Common myeloid progenitor, CD34-positive (primary cell): Measurements from ENCODE around the gene LIPC.

Experiments
- CTCF ChIA-PET: fragments of 350-600 bp; sonication (Branson Sonifier 250); formaldehyde crosslinking; loops from one replicate; lab custom pipeline; 2021; ENCODE audit warnings: antibody characterized with exemption; lab: Charles Lee
- POLR2A ChIA-PET: fragments of 350-600 bp; sonication (Branson Sonifier 250); formaldehyde crosslinking; loops from one replicate; lab custom pipeline; 2021; ENCODE audit warnings: antibody characterized with exemption; lab: Charles Lee
- DNase-seq, 3 donors: peaks; one replicate each; pipeline versions ENCODE4 v3.0.0 to v3.0.0-alpha.2; 2013
- H3K27ac ChIP-seq, 2 experiments: 1 replicate in 1 of 2; 2 replicates in 1 of 2; pipeline ENCODE4 v1.7.0; 2013; ENCODE audit warnings: inconsistent platforms in 2 of 2, low read length in 2 of 2, mild to moderate bottlenecking in 2 of 2, low read depth in 1 of 2, moderate library complexity in 1 of 2; ENCODE audit not compliant: severe bottlenecking in 2 of 2, insufficient read depth in 1 of 2, poor library complexity in 1 of 2
- H3K27me3 ChIP-seq, 5 experiments: replicated peaks in 2 of 5; 1 replicate in 3 of 5; 2 replicates in 2 of 5; pipeline versions ENCODE4 v1.6.1 to v1.7.0; 2013; ENCODE audit warnings: low read length in 4 of 5, mild to moderate bottlenecking in 2 of 5, moderate library complexity in 2 of 5, inconsistent platforms in 1 of 5; ENCODE audit not compliant: insufficient read depth in 5 of 5, control insufficient read depth in 4 of 5
- H3K36me3 ChIP-seq, 4 experiments: 1 replicate in 2 of 4; 2 replicates in 2 of 4; pipeline versions ENCODE4 v1.6.1 to v1.7.0; 2013; ENCODE audit warnings: low read length in 3 of 4, control low read depth in 1 of 4, mild to moderate bottlenecking in 1 of 4; ENCODE audit not compliant: control insufficient read depth in 4 of 4, insufficient read depth in 4 of 4
- H3K4me1 ChIP-seq, 4 experiments: 1 replicate in 3 of 4; 2 replicates in 1 of 4; pipeline versions ENCODE4 v1.6.1 to v1.7.1; 2013; ENCODE audit warnings: low read length in 3 of 4, mild to moderate bottlenecking in 3 of 4, control low read depth in 1 of 4, inconsistent platforms in 1 of 4, moderate library complexity in 1 of 4; ENCODE audit not compliant: control insufficient read depth in 4 of 4, insufficient read depth in 4 of 4; ENCODE audit errors: control extremely low read depth in 1 of 4
- H3K4me3 ChIP-seq, 7 experiments: 1 replicate in 4 of 7; 2 replicates in 3 of 7; pipeline versions ENCODE4 v1.5.1 to v1.7.0; 2013; ENCODE audit warnings: mild to moderate bottlenecking in 7 of 7, low read length in 6 of 7, moderate library complexity in 6 of 7, inconsistent platforms in 2 of 7, low read depth in 2 of 7, control low read depth in 1 of 7; ENCODE audit not compliant: insufficient read depth in 4 of 7, control insufficient read depth in 1 of 7; ENCODE audit errors: extremely low read depth in 1 of 7
- H3K9me3 ChIP-seq, 5 experiments: 1 replicate in 4 of 5; 2 replicates in 1 of 5; pipeline versions ENCODE4 v1.6.1 to v1.7.1; 2013; ENCODE audit warnings: low read length in 4 of 5, mild to moderate bottlenecking in 2 of 5, inconsistent platforms in 1 of 5, low read depth in 1 of 5, moderate library complexity in 1 of 5; ENCODE audit not compliant: control insufficient read depth in 4 of 5, insufficient read depth in 2 of 5; ENCODE audit errors: control extremely low read depth in 1 of 5
- WGBS: methylation state at CpG from one replicate; pipeline ENCODE4 v1.1.5; 2013; ENCODE audit not compliant: insufficient coverage; 5-methylcytosine and 5-hydroxymethylcytosine counted together

LIPC gene

GRCh38 chr15:58564981-58565380 lies 133.2 kb downstream of the LIPC start:
- Histone ChIP-seq H3K4me3 (no peak overlapping the region), H3K9me3 (no peaks in the 10 kb centered on the region), H3K27ac (no peak overlapping the region), H3K4me1 (peaks cover 0 to 6% (median 3%) of the 10 kb centered on the region in 4 experiments), H3K36me3 (no peaks in the 10 kb centered on the region), H3K27me3 (peaks cover 0 to 2% (median 0%) of the 10 kb centered on the region in 5 experiments)
- no peak for DNase-seq
- WGBS, result 97% methylated on average over 5 of the region's 6 CpGs
- ChIA-PET CTCF (interaction anchor here (0.7 kb wide), 1 partner anchor 56 kb away, joined by 3 read pairs; no protein-coding TSS in a partner anchor), POLR2A (interaction anchor here (0.7 kb wide), 1 partner anchor 233 kb away, joined by 4 read pairs; no protein-coding TSS in a partner anchor)

GRCh38 chr15:58565619-58566018 lies 133.8 kb downstream of the LIPC start:
- Histone ChIP-seq H3K4me3 (no peak overlapping the region), H3K9me3 (no peaks in the 10 kb centered on the region), H3K27me3 (peaks cover 0 to 2% (median 0%) of the 10 kb centered on the region in 5 experiments), H3K36me3 (no peaks in the 10 kb centered on the region), H3K4me1 (peaks cover 0 to 6% (median 3%) of the 10 kb centered on the region in 4 experiments), H3K27ac (no peak overlapping the region)
- no peak for DNase-seq
- WGBS, result 67% methylated on average over 3 of the region's 4 CpGs
- CTCF ChIA-PET, result interaction anchor here (0.7 kb wide), 1 partner anchor 57 kb away, joined by 3 read pairs; no protein-coding TSS in a partner anchor
- POLR2A ChIA-PET, result interaction anchor here (0.7 kb wide), 1 partner anchor 234 kb away, joined by 4 read pairs; no protein-coding TSS in a partner anchor

GRCh38 chr15:58566029-58566428 lies 134.2 kb downstream of the LIPC start:
- no peak overlapping the region for H3K4me3 ChIP-seq
- CTCF ChIA-PET, result no interaction called here
- peaks cover 0 to 2% (median 0%) of the 10 kb centered on the region in 5 experiments for H3K27me3 ChIP-seq
- POLR2A ChIA-PET, result no interaction called here
- DNase-seq, result no peak
- H3K27ac ChIP-seq, result no peak overlapping the region
- H3K4me1 ChIP-seq, result peaks cover 0 to 6% (median 3%) of the 10 kb centered on the region in 4 experiments
- no peaks in the 10 kb centered on the region for H3K36me3 ChIP-seq
- no peaks in the 10 kb centered on the region for H3K9me3 ChIP-seq
- WGBS, result 95% methylated on average over 5 of the region's 6 CpGs

GRCh38 chr15:58568157-58568571 lies 136.4 kb downstream of the LIPC start:
- DNase-seq, result peak in 2 of 3 donors; percentile 52 to 57
- H3K4me3 ChIP-seq, result no peak overlapping the region
- H3K27me3 ChIP-seq, result no peaks in the 10 kb centered on the region
- 0% methylated on average over 2 of the region's 2 CpGs for WGBS
- CTCF ChIA-PET, result no interaction called here
- H3K27ac ChIP-seq, result peak overlapping the region in 1 of 2 experiments; percentile 3
- no peaks in the 10 kb centered on the region for H3K9me3 ChIP-seq
- POLR2A ChIA-PET, result no interaction called here
- no peaks in the 10 kb centered on the region for H3K36me3 ChIP-seq
- H3K4me1 ChIP-seq, result peaks cover 0 to 6% (median 3%) of the 10 kb centered on the region in 4 experiments

GRCh38 chr15:58569455-58569854 lies 137.7 kb downstream of the LIPC start:
- Histone ChIP-seq H3K4me1 (peaks cover 0 to 6% (median 3%) of the 10 kb centered on the region in 4 experiments), H3K27ac (no peak overlapping the region), H3K4me3 (no peak overlapping the region), H3K9me3 (no peaks in the 10 kb centered on the region), H3K36me3 (no peaks in the 10 kb centered on the region), H3K27me3 (no peaks in the 10 kb centered on the region)
- no peak for DNase-seq
- 100% methylated on average over 1 of the region's 1 CpG for WGBS
- ChIA-PET CTCF (no interaction called here), POLR2A (no interaction called here)

- Histone ChIP-seq H3K27ac (no peak overlapping the region), H3K4me3 (no peak overlapping the region), H3K4me1 (peaks cover 0 to 6% (median 3%) of the 10 kb centered on the region in 4 experiments), H3K27me3 (no peaks in the 10 kb centered on the region), H3K9me3 (no peaks in the 10 kb centered on the region), H3K36me3 (no peaks in the 10 kb centered on the region)
- no peak for DNase-seq
- ChIA-PET CTCF (no interaction called here), POLR2A (no interaction called here)
- WGBS, result 100% methylated on average over 6 of the region's 6 CpGs
These were observed 139.7 kb downstream of the LIPC start for GRCh38 chr15:58571491-58571890.

GRCh38 chr15:58572521-58572920 lies 140.7 kb downstream of the LIPC start:
- H3K9me3 ChIP-seq, result no peaks in the 10 kb centered on the region
- WGBS, result 100% methylated on average over 4 of the region's 4 CpGs
- POLR2A ChIA-PET, result no interaction called here
- no peaks in the 10 kb centered on the region for H3K36me3 ChIP-seq
- H3K27ac ChIP-seq, result no peak overlapping the region
- H3K4me1 ChIP-seq, result peaks cover 0 to 6% (median 3%) of the 10 kb centered on the region in 4 experiments
- no peak for DNase-seq
- no peaks in the 10 kb centered on the region for H3K27me3 ChIP-seq
- H3K4me3 ChIP-seq, result no peak overlapping the region
- CTCF ChIA-PET, result no interaction called here
